ENCODE results near the gene BCAS4.

BCAS4 gene

DNA sequence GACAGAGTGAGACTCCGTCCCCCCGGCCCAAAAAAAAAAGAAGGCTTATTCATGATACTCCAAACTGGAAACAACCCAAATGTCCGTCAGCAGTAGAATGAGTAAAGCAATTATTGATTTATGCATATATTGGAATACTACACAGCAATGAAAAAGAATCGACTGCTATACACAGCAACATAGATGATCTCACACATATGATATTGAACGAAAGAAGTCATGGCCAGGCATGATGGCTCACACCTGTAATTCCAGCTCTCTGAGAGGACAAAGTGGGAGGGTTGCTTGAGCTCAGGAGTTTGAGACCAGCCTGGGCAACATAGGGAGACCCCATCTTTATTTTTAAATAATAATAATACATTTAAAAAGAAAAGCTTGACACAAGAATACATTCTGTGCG is 28.5 kb downstream of the BCAS4 start:
- no peak overlapping the region for H3K4me3 ChIP-seq (ENCODE audit: low read depth, low read length)
- TF ChIP-seq, protein P1, sequence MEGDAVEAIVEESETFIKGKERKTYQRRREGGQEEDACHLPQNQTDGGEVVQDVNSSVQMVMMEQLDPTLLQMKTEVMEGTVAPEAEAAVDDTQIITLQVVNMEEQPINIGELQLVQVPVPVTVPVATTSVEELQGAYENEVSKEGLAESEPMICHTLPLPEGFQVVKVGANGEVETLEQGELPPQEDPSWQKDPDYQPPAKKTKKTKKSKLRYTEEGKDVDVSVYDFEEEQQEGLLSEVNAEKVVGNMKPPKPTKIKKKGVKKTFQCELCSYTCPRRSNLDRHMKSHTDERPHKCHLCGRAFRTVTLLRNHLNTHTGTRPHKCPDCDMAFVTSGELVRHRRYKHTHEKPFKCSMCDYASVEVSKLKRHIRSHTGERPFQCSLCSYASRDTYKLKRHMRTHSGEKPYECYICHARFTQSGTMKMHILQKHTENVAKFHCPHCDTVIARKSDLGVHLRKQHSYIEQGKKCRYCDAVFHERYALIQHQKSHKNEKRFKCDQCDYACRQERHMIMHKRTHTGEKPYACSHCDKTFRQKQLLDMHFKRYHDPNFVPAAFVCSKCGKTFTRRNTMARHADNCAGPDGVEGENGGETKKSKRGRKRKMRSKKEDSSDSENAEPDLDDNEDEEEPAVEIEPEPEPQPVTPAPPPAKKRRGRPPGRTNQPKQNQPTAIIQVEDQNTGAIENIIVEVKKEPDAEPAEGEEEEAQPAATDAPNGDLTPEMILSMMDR (IDR thresholded peaks at IDR 0.05; ENCODE audit: low read depth, low read length, missing control alignments) = no peak
- DNase-seq (ENCODE audit: low read depth) = no peak
- in situ Hi-C loops (cut with HindIII; ENCODE audit: low sequenced_read_pairs) = no loop called here

DNA sequence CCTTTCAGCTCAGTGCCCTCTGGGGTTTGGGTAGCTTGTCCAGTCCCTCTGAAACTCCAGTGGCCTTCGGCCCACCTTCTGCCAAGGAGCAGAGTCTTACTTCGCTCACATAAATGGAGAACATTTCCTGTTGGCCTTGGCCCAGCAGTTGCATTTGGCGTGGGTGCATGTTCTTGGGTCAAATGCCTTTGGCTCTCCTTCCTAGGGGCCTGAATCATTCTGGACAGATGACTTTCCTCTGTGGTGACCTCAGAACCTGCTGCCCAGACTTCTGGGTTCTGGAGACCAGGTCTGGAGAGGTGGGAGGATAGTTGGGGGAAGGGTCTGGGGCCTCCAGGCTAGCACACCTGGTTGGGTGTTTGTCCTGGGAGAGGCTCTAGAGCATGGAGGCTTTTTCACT is 29.3 kb downstream of the BCAS4 start:
- no peak overlapping the region for H3K4me3 ChIP-seq (ENCODE audit: low read depth, low read length)
- in situ Hi-C loops (cut with HindIII; ENCODE audit: low sequenced_read_pairs) = no loop called here
- peak; percentile 57 for DNase-seq (ENCODE audit: low read depth)
- TF ChIP-seq, protein P1 (IDR thresholded peaks at IDR 0.05; ENCODE audit: low read depth, low read length, missing control alignments) = no peak

DNA sequence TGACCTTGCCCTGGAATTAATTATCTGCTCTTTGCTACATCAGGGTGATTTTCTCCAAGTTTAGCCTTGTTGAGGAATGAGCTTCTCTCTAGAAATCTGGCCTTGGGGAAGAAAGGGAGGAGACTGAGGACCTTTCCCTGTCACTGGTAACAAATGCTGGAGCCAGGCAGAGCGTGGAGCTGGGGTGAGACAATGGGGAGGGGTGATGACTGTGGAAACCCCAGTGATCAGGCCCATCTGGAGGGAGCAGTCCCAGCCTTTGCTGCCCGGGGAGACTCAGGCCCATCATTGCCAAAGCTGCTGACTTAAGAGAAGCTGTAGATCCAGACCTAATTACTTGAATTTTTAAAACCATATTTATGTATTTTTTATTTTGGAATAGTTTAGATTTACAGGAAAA is 31.3 kb downstream of the BCAS4 start:
- DNase-seq (ENCODE audit: low read depth) = no peak
- TF ChIP-seq, protein P1 (IDR thresholded peaks at IDR 0.05; ENCODE audit: low read depth, low read length, missing control alignments) = no peak
- in situ Hi-C loops (cut with HindIII; ENCODE audit: low sequenced_read_pairs) = no loop called here
- no peak overlapping the region for H3K4me3 ChIP-seq (ENCODE audit: low read depth, low read length)

DNA sequence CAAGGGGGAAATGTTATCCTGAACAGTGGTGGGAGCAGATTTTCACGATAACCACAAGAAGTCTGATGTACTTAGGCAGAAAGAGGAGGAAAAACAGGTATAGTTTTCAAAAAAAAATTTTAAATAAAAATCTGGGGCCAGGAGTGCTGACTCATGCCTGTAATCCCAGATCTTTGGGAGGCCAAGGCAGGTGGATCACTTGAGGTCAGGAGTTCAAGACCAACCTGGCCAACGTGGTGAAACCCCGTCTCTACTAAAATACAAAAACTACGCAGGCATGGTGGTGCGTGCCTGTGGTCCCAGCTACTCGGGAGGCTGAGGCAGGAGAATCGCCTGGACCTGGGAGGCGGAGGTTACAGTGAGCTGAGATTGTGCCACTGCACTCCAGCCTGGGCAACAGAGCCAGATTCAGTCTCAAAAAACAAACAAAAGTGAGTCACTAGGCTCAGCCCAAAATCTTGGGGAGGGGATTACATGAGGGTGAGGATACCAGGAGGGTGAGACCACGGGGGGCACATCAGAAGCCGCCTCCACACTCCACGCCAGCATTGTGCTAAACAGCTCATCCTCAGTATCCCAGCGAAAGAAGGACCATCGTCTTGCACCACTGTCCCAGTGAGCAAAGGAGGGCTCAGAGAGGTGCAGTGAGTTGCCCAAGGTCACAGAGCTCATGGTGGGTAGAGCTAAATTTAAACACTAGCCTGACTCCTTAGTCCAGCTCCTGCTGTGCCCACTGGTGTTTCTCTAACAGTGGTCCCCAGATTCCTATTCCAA is 33.7 kb downstream of the BCAS4 start:
- no peak for DNase-seq (ENCODE audit: low read depth)
- TF ChIP-seq, protein P1 (IDR thresholded peaks at IDR 0.05; ENCODE audit: low read depth, low read length, missing control alignments) = no peak
- no peak overlapping the region for H3K4me3 ChIP-seq (ENCODE audit: low read depth, low read length)
- in situ Hi-C loops (cut with HindIII; ENCODE audit: low sequenced_read_pairs) = no loop called here

DNA sequence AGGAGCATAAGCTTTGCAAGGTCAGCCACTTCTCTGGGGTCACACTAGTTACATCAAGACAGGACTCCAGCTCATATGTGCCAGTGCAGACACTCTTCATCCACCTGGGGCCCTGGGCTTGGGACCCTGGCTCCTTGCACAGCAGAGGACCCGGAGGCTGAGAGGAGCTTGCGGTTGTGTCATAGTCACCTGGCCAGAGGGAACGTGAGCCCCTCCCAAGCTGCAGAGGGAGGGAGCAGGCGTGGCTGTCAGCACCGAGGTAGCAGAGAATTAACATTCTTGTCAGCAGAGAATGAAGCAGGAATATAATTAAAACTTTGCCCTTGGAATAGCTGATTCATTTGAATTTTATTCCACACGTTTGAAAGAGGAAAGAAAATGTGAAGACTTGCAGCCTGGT is 36.8 kb downstream of the BCAS4 start:
- no peak for DNase-seq (ENCODE audit: low read depth)
- in situ Hi-C loops (cut with HindIII; ENCODE audit: low sequenced_read_pairs) = loop anchor here (5.0 kb wide), 1 partner anchor 86 kb away; no protein-coding TSS in a partner anchor
- TF ChIP-seq, protein P1 (IDR thresholded peaks at IDR 0.05; ENCODE audit: low read depth, low read length, missing control alignments) = no peak
- H3K4me3 ChIP-seq (ENCODE audit: low read depth, low read length) = no peak overlapping the region

DNA sequence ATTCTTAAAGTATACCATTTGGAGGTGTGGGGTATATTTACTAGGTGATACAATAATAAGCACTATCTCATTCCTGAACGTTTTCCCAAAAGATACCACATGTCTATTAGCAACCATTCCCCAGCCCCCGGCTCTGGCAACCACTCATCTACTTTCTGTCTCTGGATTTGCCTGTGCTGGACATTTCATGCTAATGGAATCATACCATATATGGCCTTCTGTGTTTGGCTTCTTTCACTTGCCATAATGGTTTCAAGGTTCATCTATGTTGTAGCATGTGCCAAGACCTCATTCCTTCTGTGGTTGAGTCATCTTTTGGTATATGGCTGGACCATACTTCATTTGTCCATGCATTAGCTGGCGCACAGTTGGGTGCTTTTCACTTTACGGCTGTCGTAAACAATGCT is 39.7 kb downstream of the BCAS4 start:
- DNase-seq (ENCODE audit: low read depth) = peak; percentile 97
- in situ Hi-C loops (cut with HindIII; ENCODE audit: low sequenced_read_pairs) = loop anchor here (5.0 kb wide), 1 partner anchor 83 kb away; no protein-coding TSS in a partner anchor
- TF ChIP-seq, protein P1 (IDR thresholded peaks at IDR 0.05; ENCODE audit: low read depth, low read length, missing control alignments) = no peak
- H3K4me3 ChIP-seq (ENCODE audit: low read depth, low read length) = no peak overlapping the region
